ENCODE data around the gene CDT1. TPM values are rescaled to one million over a fixed set of nuclear protein-coding genes. Genes with fewer than 3 reads are reported as not detected.

CDT1 gene
- total RNA-seq, 4 donors from 2014 or later = 7.9 to 28.1 (median 10.1) TPM

DNA sequence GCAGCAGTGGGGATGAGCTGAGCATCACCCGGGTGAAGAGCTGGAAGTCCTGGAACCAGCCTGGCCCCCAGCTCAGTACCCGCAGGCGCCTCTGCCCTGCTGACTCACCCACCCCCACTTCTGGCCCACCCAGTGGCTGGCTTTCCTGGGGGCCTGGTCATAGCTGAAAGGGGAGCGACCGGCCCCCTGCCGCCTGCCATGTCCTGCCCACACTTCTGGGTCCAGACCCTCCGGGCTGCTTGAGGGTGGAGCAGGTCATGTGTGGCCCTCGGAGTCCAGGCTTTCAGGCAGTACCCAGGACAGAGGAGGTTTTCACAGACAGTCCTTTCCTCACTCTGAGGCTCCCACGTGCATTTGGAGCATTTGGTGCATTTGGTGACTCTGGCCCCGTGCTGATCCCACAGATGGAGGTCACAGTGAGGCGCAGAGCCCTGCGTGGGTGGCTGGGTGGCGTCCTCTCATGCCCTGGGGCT lies 11.5 kb upstream of the CDT1 start:
- Histone ChIP-seq H3K36me3 (no peaks in the 10 kb centered on the region), H3K27ac (peak overlapping the region in 1 of 4 donors; percentile 59), H3K9me3 (no peaks in the 10 kb centered on the region), H3K4me3 (no peak overlapping the region), H3K4me1 (peaks cover 0 to 26% (median 9%) of the 10 kb centered on the region in 4 donors), H3K27me3 (no peaks in the 10 kb centered on the region)
- no peak for DNase-seq
- no peak for TF ChIP-seq POLR2A (IDR thresholded peaks at IDR 0.05)
- TF ChIP-seq, protein P1, sequence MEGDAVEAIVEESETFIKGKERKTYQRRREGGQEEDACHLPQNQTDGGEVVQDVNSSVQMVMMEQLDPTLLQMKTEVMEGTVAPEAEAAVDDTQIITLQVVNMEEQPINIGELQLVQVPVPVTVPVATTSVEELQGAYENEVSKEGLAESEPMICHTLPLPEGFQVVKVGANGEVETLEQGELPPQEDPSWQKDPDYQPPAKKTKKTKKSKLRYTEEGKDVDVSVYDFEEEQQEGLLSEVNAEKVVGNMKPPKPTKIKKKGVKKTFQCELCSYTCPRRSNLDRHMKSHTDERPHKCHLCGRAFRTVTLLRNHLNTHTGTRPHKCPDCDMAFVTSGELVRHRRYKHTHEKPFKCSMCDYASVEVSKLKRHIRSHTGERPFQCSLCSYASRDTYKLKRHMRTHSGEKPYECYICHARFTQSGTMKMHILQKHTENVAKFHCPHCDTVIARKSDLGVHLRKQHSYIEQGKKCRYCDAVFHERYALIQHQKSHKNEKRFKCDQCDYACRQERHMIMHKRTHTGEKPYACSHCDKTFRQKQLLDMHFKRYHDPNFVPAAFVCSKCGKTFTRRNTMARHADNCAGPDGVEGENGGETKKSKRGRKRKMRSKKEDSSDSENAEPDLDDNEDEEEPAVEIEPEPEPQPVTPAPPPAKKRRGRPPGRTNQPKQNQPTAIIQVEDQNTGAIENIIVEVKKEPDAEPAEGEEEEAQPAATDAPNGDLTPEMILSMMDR (IDR thresholded peaks at IDR 0.05) = no peak

DNA sequence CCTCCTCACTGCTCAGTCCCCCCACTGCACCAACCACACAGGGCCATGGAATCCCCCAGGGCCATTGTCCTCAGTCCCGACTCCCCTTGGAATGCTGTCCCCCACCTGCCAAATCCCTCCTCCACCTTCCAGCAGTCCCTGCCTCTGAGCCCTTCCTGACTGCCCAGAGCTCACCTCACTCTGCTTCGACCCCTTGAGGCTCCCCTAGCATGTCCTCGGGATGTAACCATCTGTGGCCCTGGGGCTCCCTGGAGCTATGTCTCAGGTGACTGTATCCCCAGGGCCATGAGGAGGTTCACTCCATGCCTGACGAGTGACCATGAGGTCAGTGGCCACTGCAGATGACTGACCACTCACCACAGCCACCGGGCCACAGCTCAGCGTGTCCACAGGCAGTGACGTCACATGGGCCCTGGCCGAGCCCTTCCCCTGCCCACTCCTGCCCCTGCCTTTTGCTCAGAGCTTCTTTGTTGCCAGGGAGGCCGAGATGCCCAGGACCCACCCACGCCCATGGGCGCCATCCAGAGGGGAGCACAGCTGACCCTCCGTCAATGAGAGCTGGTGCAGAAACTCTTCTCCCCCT lies 10.8 kb upstream of the CDT1 start:
- no peaks in the 10 kb centered on the region for H3K27me3 ChIP-seq
- H3K36me3 ChIP-seq = no peaks in the 10 kb centered on the region
- TF ChIP-seq POLR2A (IDR thresholded peaks at IDR 0.05) = no peak
- TF ChIP-seq, protein P1 (IDR thresholded peaks at IDR 0.05) = no peak
- no peak overlapping the region for H3K4me3 ChIP-seq
- H3K4me1 ChIP-seq = peaks cover 0 to 26% (median 9%) of the 10 kb centered on the region in 4 donors
- H3K27ac ChIP-seq = peak overlapping the region in 1 of 4 donors; percentile 35
- H3K9me3 ChIP-seq = no peaks in the 10 kb centered on the region
- DNase-seq = no peak

DNA sequence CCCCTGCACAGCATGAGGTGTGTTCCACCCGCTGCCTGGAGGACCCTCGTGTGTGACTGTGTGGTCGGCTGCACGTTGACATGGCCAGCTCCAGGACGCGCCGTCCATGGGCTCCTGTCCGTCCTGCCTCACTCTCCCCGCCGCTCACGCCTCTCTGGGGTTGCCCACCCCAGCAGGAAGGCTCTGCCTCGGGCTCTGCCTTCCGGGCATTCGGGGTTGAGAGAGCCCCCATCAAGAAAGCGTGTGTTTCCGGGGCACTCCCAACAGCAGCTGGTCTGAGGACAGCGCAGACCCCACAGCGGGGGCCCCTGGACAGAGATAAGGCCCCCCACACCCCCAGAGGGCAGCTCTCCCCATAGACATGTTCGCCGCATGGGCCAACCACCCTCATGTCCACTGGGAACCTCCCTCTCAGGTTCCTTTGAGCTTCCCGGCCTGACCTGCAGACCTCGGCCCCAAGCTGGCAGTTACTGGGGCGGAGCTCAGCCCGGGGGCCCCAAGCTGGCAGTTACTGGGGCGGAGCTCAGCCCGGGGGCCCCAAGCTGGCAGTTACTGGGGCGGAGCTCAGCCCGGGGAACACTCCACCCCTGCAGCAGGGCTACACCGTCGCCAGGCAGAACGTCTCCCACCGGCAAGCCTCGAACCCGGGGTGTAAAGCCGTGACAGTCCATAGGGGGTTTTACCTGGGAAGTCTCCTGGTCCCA lies 10.2 kb upstream of the CDT1 start:
- H3K9me3 ChIP-seq = no peaks in the 10 kb centered on the region
- no peaks in the 10 kb centered on the region for H3K36me3 ChIP-seq
- peaks cover 0 to 26% (median 9%) of the 10 kb centered on the region in 4 donors for H3K4me1 ChIP-seq
- TF ChIP-seq POLR2A (IDR thresholded peaks at IDR 0.05) = no peak
- TF ChIP-seq, protein P1 (IDR thresholded peaks at IDR 0.05) = no peak
- DNase-seq = no peak
- H3K4me3 ChIP-seq = no peak overlapping the region
- H3K27ac ChIP-seq = peak overlapping the region in 1 of 4 donors; percentile 35
- no peaks in the 10 kb centered on the region for H3K27me3 ChIP-seq

DNA sequence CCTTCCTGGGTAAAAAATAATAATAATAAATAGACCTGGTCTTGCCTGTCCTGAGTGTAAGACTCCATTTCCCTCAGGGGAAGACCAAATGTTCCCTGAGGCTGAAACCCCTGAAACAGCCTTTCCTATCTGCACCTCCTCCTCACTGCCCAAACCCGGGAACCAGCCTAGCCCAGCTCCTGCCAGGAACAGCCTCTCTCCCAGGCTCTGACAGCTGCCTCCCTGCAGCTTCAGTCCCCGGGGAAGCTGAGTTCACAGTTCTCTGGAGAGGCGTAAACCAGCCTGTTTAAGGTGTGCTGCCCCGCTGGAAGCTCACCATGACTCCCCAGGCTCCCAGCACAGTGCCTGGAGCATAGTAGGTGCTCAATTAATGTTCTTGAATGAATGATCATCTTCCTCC lies 7.3 kb upstream of the CDT1 start:
- no peak for DNase-seq
- no peak for TF ChIP-seq POLR2A (IDR thresholded peaks at IDR 0.05)
- TF ChIP-seq, protein P1 (IDR thresholded peaks at IDR 0.05) = no peak
- Histone ChIP-seq H3K27ac (no peak overlapping the region), H3K9me3 (no peaks in the 10 kb centered on the region), H3K36me3 (no peaks in the 10 kb centered on the region), H3K4me1 (peaks cover 0 to 16% (median 4%) of the 10 kb centered on the region in 4 donors), H3K4me3 (no peak overlapping the region), H3K27me3 (no peaks in the 10 kb centered on the region)

DNA sequence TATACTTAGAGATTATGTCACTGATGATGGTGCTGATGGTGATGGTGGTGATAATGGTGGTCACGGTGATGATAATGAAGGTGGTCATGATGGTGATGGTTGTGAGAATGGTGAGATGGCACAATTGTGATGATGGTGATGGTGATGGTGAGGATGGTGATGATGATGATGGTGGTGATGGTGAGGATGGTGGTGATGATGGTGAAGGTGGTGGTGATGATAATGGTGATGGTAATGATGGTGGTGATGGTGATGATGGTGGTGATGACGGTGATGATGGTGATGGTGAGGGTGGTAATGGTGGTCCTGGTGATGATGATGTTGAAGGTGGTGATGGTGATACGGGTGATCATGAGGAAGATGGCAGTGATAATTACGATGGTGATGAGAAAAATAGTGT lies 5.5 kb upstream of the CDT1 start:
- Histone ChIP-seq H3K27me3 (no peaks in the 10 kb centered on the region), H3K4me1 (peaks cover 0 to 9% (median 4%) of the 10 kb centered on the region in 4 donors), H3K4me3 (no peak overlapping the region), H3K36me3 (no peaks in the 10 kb centered on the region), H3K27ac (no peak overlapping the region), H3K9me3 (no peaks in the 10 kb centered on the region)
- DNase-seq = no peak
- no peak for TF ChIP-seq POLR2A (IDR thresholded peaks at IDR 0.05)
- TF ChIP-seq, protein P1 (IDR thresholded peaks at IDR 0.05) = no peak

All from Peyer's patch (tissue), 4 donors.